Fibroblast of lung (primary cell): ENCODE data around the gene CCDC154.

Experiments
- EZH2 ChIP-seq: IDR thresholded peaks from 2 replicates; pipeline ENCODE4 v1.5.1; 2012; ENCODE audit warnings: low read length, control low read depth, mild to moderate bottlenecking; ENCODE audit errors: missing control alignments
- TF ChIP-seq, protein P1 (sequence below), 2 donors: IDR thresholded peaks in 1 of 2; conservative IDR thresholded peaks in 1 of 2; 1 replicate in 1 of 2; 2 replicates in 1 of 2; pipeline ENCODE4 v1.5.1; 2011 to 2012; ENCODE audit warnings: low read length in 2 of 2, control low read depth in 1 of 2, inconsistent platforms in 1 of 2, low read depth in 1 of 2, mild to moderate bottlenecking in 1 of 2

GRCh38 chr16:1401061-1401757 lies 43.1 kb downstream of the CCDC154 start:
- TF ChIP-seq, protein P1, sequence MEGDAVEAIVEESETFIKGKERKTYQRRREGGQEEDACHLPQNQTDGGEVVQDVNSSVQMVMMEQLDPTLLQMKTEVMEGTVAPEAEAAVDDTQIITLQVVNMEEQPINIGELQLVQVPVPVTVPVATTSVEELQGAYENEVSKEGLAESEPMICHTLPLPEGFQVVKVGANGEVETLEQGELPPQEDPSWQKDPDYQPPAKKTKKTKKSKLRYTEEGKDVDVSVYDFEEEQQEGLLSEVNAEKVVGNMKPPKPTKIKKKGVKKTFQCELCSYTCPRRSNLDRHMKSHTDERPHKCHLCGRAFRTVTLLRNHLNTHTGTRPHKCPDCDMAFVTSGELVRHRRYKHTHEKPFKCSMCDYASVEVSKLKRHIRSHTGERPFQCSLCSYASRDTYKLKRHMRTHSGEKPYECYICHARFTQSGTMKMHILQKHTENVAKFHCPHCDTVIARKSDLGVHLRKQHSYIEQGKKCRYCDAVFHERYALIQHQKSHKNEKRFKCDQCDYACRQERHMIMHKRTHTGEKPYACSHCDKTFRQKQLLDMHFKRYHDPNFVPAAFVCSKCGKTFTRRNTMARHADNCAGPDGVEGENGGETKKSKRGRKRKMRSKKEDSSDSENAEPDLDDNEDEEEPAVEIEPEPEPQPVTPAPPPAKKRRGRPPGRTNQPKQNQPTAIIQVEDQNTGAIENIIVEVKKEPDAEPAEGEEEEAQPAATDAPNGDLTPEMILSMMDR (conservative IDR thresholded peaks at IDR 0.05 in 1 of 2, IDR thresholded peaks at IDR 0.05 in 1 of 2; ENCODE audit: low read depth in 1 of 2, low read length in 2 of 2) = no peak
- TF ChIP-seq EZH2 = no peak
